HEK293 (cell line): Measurements from ENCODE around the gene TOP3B.

ENCODE experiments used
- CTCF ChIA-PET: fragments of 350-600 bp; formaldehyde crosslinking; extraction: SDS; loops from one replicate; lab custom pipeline; 2021; ENCODE audit warnings: antibody characterized with exemption; lab: Yijun Ruan, JAX
- POLR2A ChIA-PET: fragments of 300-600 bp; formaldehyde crosslinking; extraction: SDS; loops from one replicate; lab custom pipeline; 2020; ENCODE audit warnings: antibody characterized with exemption, inconsistent platforms; lab: Yijun Ruan, JAX
- H3K27ac ChIP-seq: fragments of 200-500 bp; sonication (Bioruptor generic); 2 replicates; pipeline ENCODE4 v1.5.1; 2014; ENCODE audit warnings: low read depth, low read length, control low read depth, inconsistent platforms; ENCODE audit errors: extremely low read depth
- H3K36me3 ChIP-seq, 2 experiments: fragments of 200-500 bp in 1 of 2; sonication (Bioruptor generic) in 1 of 2; 1 replicate in 1 of 2; 2 replicates in 1 of 2; pipeline ENCODE4 v1.5.1; 2014 to 2017; ENCODE audit warnings: inconsistent platforms in 2 of 2, low read length in 2 of 2; ENCODE audit not compliant: control insufficient read depth in 2 of 2, insufficient read depth in 1 of 2
- H3K4me1 ChIP-seq: fragments of 200-500 bp; sonication (Bioruptor generic); 2 replicates; pipeline ENCODE4 v1.5.1; 2014; ENCODE audit warnings: mild to moderate bottlenecking, low read length, inconsistent platforms; ENCODE audit not compliant: control insufficient read depth, insufficient read depth
- H3K4me3 ChIP-seq: 2 replicates; pipeline ENCODE4 v1.5.1; 2011; ENCODE audit warnings: low read depth, mild to moderate bottlenecking, control low read depth, low read length, moderate library complexity
- H3K9me3 ChIP-seq: fragments of 200-500 bp; sonication (Bioruptor generic); 2 replicates; pipeline ENCODE4 v1.5.1; 2014; ENCODE audit warnings: low read depth, low read length, inconsistent platforms; ENCODE audit not compliant: control insufficient read depth, insufficient read depth
- KLF16 ChIP-seq: fragments of 450-650 bp; formaldehyde crosslinking; IDR thresholded peaks from 2 replicates; pipeline ENCODE4 v1.5.1; 2017; ENCODE audit warnings: missing biosample characterization, missing genetic modification characterization
- MEIS1 ChIP-seq: sonication (generic); formaldehyde crosslinking; IDR thresholded peaks from 2 replicates; pipeline ENCODE4 v1.8.1; 2022; ENCODE audit warnings: missing genetic modification reagents, mild to moderate bottlenecking, borderline replicate concordance
- SALL2 ChIP-seq: fragments of 450-650 bp; formaldehyde crosslinking; IDR thresholded peaks from 2 replicates; pipeline ENCODE4 v1.5.0; 2017; ENCODE audit warnings: missing biosample characterization, mild to moderate bottlenecking, missing genetic modification characterization, borderline replicate concordance
- SP3 ChIP-seq: fragments of 450-650 bp; formaldehyde crosslinking; IDR thresholded peaks from 2 replicates; pipeline ENCODE4 v1.5.1; 2016; ENCODE audit warnings: missing biosample characterization, missing genetic modification characterization
- YY1 ChIP-seq: fragments of 450-650 bp; formaldehyde crosslinking; IDR thresholded peaks from 2 replicates; pipeline ENCODE4 v1.5.1; 2018; ENCODE audit warnings: missing biosample characterization, missing genetic modification characterization
- ZEB2 ChIP-seq: fragments of 450-650 bp; formaldehyde crosslinking; IDR thresholded peaks from 2 replicates; pipeline ENCODE4 v1.5.1; 2016; ENCODE audit warnings: missing biosample characterization, missing genetic modification characterization
- ZNF138 ChIP-seq: fragments of 450-650 bp; formaldehyde crosslinking; IDR thresholded peaks from 2 replicates; pipeline ENCODE4 v1.5.1; 2016; ENCODE audit warnings: missing biosample characterization, missing genetic modification characterization, borderline replicate concordance
- ZNF184 ChIP-seq: fragments of 450-650 bp; IDR thresholded peaks from 2 replicates; pipeline ENCODE4 v1.5.1; 2018; ENCODE audit warnings: missing biosample characterization, mild to moderate bottlenecking, missing genetic modification characterization
- ZNF211 ChIP-seq: fragments of 450-650 bp; formaldehyde crosslinking; IDR thresholded peaks from 2 replicates; pipeline ENCODE4 v1.5.1; 2016; ENCODE audit warnings: low read depth, missing biosample characterization, missing genetic modification characterization
- ZNF24 ChIP-seq: fragments of 450-650 bp; formaldehyde crosslinking; IDR thresholded peaks from 2 replicates; pipeline ENCODE4 v1.5.1; 2016; ENCODE audit warnings: missing biosample characterization, missing genetic modification characterization
- ZNF274 ChIP-seq, 2 experiments: fragments of 200-500 bp in 1 of 2; fragments of 450-650 bp in 1 of 2; sonication (Bioruptor generic) in 1 of 2; formaldehyde crosslinking in 1 of 2; IDR thresholded peaks; 2 replicates each; pipeline versions ENCODE4 v1.5.1 to v1.6.1; 2014 to 2016; ENCODE audit warnings: borderline replicate concordance in 1 of 2, inconsistent platforms in 1 of 2, low read length in 1 of 2, missing biosample characterization in 1 of 2, missing genetic modification characterization in 1 of 2
- ZNF423 ChIP-seq: fragments of 450-650 bp; formaldehyde crosslinking; IDR thresholded peaks from 2 replicates; pipeline ENCODE4 v1.5.1; 2016; ENCODE audit warnings: missing biosample characterization, missing genetic modification characterization
- TF ChIP-seq, protein P1 (sequence below): fragments of 450-650 bp; formaldehyde crosslinking; IDR thresholded peaks from 2 replicates; pipeline ENCODE4 v1.5.1; 2017; ENCODE audit warnings: missing biosample characterization, missing genetic modification characterization
- TF ChIP-seq, protein P2 (sequence below): fragments of 450-650 bp; formaldehyde crosslinking; IDR thresholded peaks from 2 replicates; pipeline ENCODE4 v1.5.1; 2017; ENCODE audit warnings: missing biosample characterization, missing genetic modification characterization
- TF ChIP-seq, protein P3 (sequence below): fragments of 450-650 bp; formaldehyde crosslinking; IDR thresholded peaks from 2 replicates; pipeline ENCODE4 v1.5.1; 2016; ENCODE audit warnings: missing biosample characterization, missing genetic modification characterization
- TF ChIP-seq, protein P4 (sequence below): fragments of 450-650 bp; formaldehyde crosslinking; IDR thresholded peaks from 2 replicates; pipeline ENCODE4 v1.5.1; 2016; ENCODE audit warnings: missing biosample characterization, missing genetic modification characterization
- TF ChIP-seq, protein P5 (sequence below): fragments of 450-650 bp; formaldehyde crosslinking; IDR thresholded peaks from 2 replicates; pipeline ENCODE4 v1.5.1; 2016; ENCODE audit warnings: missing biosample characterization, missing genetic modification characterization
- TF ChIP-seq, protein P6 (sequence below): IDR thresholded peaks from 2 replicates; pipeline ENCODE4 v1.6.1; 2011; ENCODE audit warnings: mild to moderate bottlenecking, low read depth, low read length, borderline replicate concordance

TOP3B gene

DNA sequence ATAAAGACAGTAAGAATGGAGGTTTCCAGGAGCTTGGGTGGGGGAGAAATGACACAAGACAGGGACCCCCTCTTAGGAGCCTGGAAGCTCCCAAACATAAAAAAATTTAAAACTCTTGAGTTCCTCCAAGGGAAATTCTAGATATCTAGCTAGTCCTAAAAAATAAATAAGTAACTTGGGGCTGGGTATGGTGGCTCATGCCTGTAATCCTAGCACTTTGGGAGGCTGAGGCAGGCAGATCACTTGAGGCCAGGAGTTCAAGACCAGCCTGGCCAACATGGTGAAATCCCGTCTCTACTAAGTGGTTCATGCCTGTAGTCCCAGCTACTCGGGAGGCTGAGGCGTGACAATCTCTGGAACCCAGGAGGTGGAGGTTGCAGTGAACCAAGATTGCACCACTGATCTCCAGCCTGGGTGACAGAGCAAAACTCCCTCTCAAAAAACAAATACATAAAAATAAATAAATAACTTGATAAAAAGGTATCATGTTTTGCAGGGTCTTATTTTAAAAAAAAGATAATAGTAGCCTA, 20.0 kb upstream of the TOP3B start:
- H3K36me3 ChIP-seq: no peaks in the 10 kb centered on the region
- no peak overlapping the region for H3K4me3 ChIP-seq
- ChIA-PET CTCF (interaction anchor here (0.7 to 1.0 kb wide), 2 partner anchors 9 to 64 kb away, joined by 3 to 4 read pairs; no protein-coding TSS in a partner anchor), POLR2A (no interaction called here)
- no peaks in the 10 kb centered on the region for H3K9me3 ChIP-seq
- H3K27ac ChIP-seq: no peak overlapping the region
- TF ChIP-seq, protein P1, sequence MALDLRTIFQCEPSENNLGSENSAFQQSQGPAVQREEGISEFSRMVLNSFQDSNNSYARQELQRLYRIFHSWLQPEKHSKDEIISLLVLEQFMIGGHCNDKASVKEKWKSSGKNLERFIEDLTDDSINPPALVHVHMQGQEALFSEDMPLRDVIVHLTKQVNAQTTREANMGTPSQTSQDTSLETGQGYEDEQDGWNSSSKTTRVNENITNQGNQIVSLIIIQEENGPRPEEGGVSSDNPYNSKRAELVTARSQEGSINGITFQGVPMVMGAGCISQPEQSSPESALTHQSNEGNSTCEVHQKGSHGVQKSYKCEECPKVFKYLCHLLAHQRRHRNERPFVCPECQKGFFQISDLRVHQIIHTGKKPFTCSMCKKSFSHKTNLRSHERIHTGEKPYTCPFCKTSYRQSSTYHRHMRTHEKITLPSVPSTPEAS (tag by site-specific recombination): no peak
- TF ChIP-seq, protein P2, sequence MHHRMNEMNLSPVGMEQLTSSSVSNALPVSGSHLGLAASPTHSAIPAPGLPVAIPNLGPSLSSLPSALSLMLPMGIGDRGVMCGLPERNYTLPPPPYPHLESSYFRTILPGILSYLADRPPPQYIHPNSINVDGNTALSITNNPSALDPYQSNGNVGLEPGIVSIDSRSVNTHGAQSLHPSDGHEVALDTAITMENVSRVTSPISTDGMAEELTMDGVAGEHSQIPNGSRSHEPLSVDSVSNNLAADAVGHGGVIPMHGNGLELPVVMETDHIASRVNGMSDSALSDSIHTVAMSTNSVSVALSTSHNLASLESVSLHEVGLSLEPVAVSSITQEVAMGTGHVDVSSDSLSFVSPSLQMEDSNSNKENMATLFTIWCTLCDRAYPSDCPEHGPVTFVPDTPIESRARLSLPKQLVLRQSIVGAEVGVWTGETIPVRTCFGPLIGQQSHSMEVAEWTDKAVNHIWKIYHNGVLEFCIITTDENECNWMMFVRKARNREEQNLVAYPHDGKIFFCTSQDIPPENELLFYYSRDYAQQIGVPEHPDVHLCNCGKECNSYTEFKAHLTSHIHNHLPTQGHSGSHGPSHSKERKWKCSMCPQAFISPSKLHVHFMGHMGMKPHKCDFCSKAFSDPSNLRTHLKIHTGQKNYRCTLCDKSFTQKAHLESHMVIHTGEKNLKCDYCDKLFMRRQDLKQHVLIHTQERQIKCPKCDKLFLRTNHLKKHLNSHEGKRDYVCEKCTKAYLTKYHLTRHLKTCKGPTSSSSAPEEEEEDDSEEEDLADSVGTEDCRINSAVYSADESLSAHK: no peak
- TF ChIP-seq MEIS1 (CRISPR knock-in tag): no peak
- no peak for TF ChIP-seq ZNF274 (IDR thresholded peaks at IDR 0.05; ENCODE audit: low read length)
- TF ChIP-seq ZNF274 (tag by site-specific recombination; IDR thresholded peaks at IDR 0.05; ENCODE audit: borderline replicate concordance): no peak
- TF ChIP-seq, protein P3, sequence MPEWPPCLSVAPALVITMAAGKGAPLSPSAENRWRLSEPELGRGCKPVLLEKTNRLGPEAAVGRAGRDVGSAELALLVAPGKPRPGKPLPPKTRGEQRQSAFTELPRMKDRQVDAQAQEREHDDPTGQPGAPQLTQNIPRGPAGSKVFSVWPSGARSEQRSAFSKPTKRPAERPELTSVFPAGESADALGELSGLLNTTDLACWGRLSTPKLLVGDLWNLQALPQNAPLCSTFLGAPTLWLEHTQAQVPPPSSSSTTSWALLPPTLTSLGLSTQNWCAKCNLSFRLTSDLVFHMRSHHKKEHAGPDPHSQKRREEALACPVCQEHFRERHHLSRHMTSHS (tag by site-specific recombination): no peak
- TF ChIP-seq ZNF24: no peak
- TF ChIP-seq, protein P4, sequence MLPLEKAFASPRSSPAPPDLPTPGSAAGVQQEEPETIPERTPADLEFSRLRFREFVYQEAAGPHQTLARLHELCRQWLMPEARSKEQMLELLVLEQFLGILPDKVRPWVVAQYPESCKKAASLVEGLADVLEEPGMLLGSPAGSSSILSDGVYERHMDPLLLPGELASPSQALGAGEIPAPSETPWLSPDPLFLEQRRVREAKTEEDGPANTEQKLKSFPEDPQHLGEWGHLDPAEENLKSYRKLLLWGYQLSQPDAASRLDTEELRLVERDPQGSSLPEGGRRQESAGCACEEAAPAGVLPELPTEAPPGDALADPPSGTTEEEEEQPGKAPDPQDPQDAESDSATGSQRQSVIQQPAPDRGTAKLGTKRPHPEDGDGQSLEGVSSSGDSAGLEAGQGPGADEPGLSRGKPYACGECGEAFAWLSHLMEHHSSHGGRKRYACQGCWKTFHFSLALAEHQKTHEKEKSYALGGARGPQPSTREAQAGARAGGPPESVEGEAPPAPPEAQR (tag by site-specific recombination): no peak
- TF ChIP-seq SP3 (tag by site-specific recombination): no peak
- TF ChIP-seq, protein P5, sequence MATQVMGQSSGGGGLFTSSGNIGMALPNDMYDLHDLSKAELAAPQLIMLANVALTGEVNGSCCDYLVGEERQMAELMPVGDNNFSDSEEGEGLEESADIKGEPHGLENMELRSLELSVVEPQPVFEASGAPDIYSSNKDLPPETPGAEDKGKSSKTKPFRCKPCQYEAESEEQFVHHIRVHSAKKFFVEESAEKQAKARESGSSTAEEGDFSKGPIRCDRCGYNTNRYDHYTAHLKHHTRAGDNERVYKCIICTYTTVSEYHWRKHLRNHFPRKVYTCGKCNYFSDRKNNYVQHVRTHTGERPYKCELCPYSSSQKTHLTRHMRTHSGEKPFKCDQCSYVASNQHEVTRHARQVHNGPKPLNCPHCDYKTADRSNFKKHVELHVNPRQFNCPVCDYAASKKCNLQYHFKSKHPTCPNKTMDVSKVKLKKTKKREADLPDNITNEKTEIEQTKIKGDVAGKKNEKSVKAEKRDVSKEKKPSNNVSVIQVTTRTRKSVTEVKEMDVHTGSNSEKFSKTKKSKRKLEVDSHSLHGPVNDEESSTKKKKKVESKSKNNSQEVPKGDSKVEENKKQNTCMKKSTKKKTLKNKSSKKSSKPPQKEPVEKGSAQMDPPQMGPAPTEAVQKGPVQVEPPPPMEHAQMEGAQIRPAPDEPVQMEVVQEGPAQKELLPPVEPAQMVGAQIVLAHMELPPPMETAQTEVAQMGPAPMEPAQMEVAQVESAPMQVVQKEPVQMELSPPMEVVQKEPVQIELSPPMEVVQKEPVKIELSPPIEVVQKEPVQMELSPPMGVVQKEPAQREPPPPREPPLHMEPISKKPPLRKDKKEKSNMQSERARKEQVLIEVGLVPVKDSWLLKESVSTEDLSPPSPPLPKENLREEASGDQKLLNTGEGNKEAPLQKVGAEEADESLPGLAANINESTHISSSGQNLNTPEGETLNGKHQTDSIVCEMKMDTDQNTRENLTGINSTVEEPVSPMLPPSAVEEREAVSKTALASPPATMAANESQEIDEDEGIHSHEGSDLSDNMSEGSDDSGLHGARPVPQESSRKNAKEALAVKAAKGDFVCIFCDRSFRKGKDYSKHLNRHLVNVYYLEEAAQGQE (tag by site-specific recombination): no peak
- TF ChIP-seq ZNF211 (tag by site-specific recombination): no peak
- TF ChIP-seq ZNF184 (tag by site-specific recombination): no peak
- no peak for TF ChIP-seq ZNF423
- TF ChIP-seq YY1 (tag by site-specific recombination): no peak
- TF ChIP-seq, protein P6, sequence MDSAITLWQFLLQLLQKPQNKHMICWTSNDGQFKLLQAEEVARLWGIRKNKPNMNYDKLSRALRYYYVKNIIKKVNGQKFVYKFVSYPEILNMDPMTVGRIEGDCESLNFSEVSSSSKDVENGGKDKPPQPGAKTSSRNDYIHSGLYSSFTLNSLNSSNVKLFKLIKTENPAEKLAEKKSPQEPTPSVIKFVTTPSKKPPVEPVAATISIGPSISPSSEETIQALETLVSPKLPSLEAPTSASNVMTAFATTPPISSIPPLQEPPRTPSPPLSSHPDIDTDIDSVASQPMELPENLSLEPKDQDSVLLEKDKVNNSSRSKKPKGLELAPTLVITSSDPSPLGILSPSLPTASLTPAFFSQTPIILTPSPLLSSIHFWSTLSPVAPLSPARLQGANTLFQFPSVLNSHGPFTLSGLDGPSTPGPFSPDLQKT: no peak
- no peak for TF ChIP-seq SALL2 (tag by site-specific recombination)
- TF ChIP-seq ZNF138 (tag by site-specific recombination): no peak
- TF ChIP-seq KLF16 (tag by site-specific recombination): no peak
- TF ChIP-seq ZEB2 (tag by site-specific recombination): no peak
- H3K4me1 ChIP-seq: no peaks in the 10 kb centered on the region
